PC-3 (cell line): ENCODE results near the gene FNIP1. TPM values are rescaled to one million over a fixed set of nuclear protein-coding genes. Genes with fewer than 3 reads are reported as not detected.

Source experiments
- ATAC-seq: fragments of 200-7000 bp; cut with Tn5 transposase; 2 replicates; pipeline ENCODE4 v1.9.1; 2020; ENCODE audit warnings: mild to moderate bottlenecking, moderate library complexity
- BruUV-seq: library from RNA; stranded (reverse); fragments of 400-500 nt; replicated peaks from 2 replicates; lab custom pipeline; 2021; lab: Mats Ljungman, UMichigan
- CTCF ChIA-PET: fragments of 300-600 bp; sonication (Branson Sonifier 250); formaldehyde crosslinking; loops from one replicate; lab custom pipeline; 2022; ENCODE audit warnings: antibody characterized with exemption; lab: Charles Lee
- POLR2A ChIA-PET: fragments of 300-600 bp; sonication (Branson Sonifier 250); formaldehyde crosslinking; loops from one replicate; lab custom pipeline; 2022; ENCODE audit warnings: antibody characterized with exemption; ENCODE audit not compliant: unreplicated experiment; lab: Charles Lee
- DNase-seq: peaks from one replicate; pipeline ENCODE4 v3.0.0-alpha.2; 2015
- H2AFZ ChIP-seq: fragments of 300-600 bp; sonication (generic); 2 replicates; pipeline ENCODE4 v1.6.0; 2016; ENCODE audit warnings: antibody characterized with exemption, low read length
- H3F3A ChIP-seq: fragments of 300-600 bp; sonication (generic); one replicate; pipeline ENCODE4 v1.6.0; 2017; ENCODE audit warnings: antibody characterized with exemption, low read length, control low read depth, mild to moderate bottlenecking; ENCODE audit not compliant: unreplicated experiment
- H3K27ac ChIP-seq: fragments of 300-600 bp; sonication (generic); 2 replicates; pipeline ENCODE4 v1.5.1; 2016; ENCODE audit warnings: mild to moderate bottlenecking, low read length
- H3K27me3 ChIP-seq: fragments of 300-600 bp; sonication (generic); 2 replicates; pipeline ENCODE4 v1.6.1; 2016; ENCODE audit warnings: low read length, mixed read lengths
- H3K36me3 ChIP-seq: fragments of 300-600 bp; sonication (generic); 2 replicates; pipeline ENCODE4 v1.6.1; 2016; ENCODE audit warnings: low read depth, mixed run types, low read length, mixed read lengths
- H3K4me1 ChIP-seq: fragments of 300-600 bp; sonication (generic); 2 replicates; pipeline ENCODE4 v1.5.1; 2016; ENCODE audit warnings: low read length; ENCODE audit not compliant: insufficient read depth
- H3K4me2 ChIP-seq: fragments of 300-600 bp; sonication (generic); 2 replicates; pipeline ENCODE4 v1.6.0; 2016; ENCODE audit warnings: low read length
- H3K4me3 ChIP-seq: fragments of 300-600 bp; sonication (generic); 2 replicates; pipeline ENCODE4 v1.5.1; 2016; ENCODE audit warnings: mild to moderate bottlenecking, low read length, mixed read lengths
- H3K79me2 ChIP-seq: fragments of 300-600 bp; sonication (generic); 2 replicates; pipeline ENCODE4 v1.6.1; 2017; ENCODE audit warnings: low read length, mixed read lengths
- H3K9ac ChIP-seq: fragments of 300-600 bp; sonication (generic); 2 replicates; pipeline ENCODE4 v1.6.0; 2016; ENCODE audit warnings: mild to moderate bottlenecking, low read length
- H3K9me2 ChIP-seq: fragments of 300-600 bp; sonication (generic); replicated peaks from 2 replicates; pipeline ENCODE4 v1.6.1; 2016; ENCODE audit warnings: mixed run types, low read length, mixed read lengths
- H3K9me3 ChIP-seq: fragments of 300-600 bp; sonication (generic); 2 replicates; pipeline ENCODE4 v1.6.1; 2016; ENCODE audit warnings: low read length, mixed read lengths
- H4K20me1 ChIP-seq: fragments of 300-600 bp; sonication (generic); 2 replicates; pipeline ENCODE4 v1.6.1; 2016; ENCODE audit warnings: low read length, mixed read lengths
- EZH2 ChIP-seq: fragments of 300-600 bp; sonication (generic); IDR thresholded peaks from one replicate; pipeline ENCODE4 v1.6.1; 2017; ENCODE audit warnings: antibody characterized with exemption, mild to moderate bottlenecking, low read length; ENCODE audit not compliant: unreplicated experiment
- EZH2phosphoT487 ChIP-seq: fragments of 300-600 bp; sonication (generic); IDR thresholded peaks from 2 replicates; pipeline ENCODE4 v1.6.1; 2018; ENCODE audit warnings: mild to moderate bottlenecking, antibody characterized with exemption, low read length, borderline replicate concordance
- intact Hi-C: fragments of 100-400 bp; cut with micrococcal nuclease; formaldehyde crosslinking; loops from 2 replicates; pipeline ENCODE4 v1.9.0; 2023
- total RNA-seq: library from RNA; depleted of rRNA; stranded (reverse); fragments of >200 nt; gene quantifications from 2 replicates; pipeline ENCODE4 v1.2.3, GENCODE V29; 2014
- TF ChIP-seq, protein P1 (sequence below): fragments of 300-600 bp; sonication (generic); conservative IDR thresholded peaks from 2 replicates; pipeline ENCODE4 v1.5.1; 2017; ENCODE audit warnings: antibody characterized with exemption, low read depth, mild to moderate bottlenecking, low read length

Gene FNIP1
- total RNA-seq, 1 experiment from 2014 or later, result 15.1 TPM

DNA sequence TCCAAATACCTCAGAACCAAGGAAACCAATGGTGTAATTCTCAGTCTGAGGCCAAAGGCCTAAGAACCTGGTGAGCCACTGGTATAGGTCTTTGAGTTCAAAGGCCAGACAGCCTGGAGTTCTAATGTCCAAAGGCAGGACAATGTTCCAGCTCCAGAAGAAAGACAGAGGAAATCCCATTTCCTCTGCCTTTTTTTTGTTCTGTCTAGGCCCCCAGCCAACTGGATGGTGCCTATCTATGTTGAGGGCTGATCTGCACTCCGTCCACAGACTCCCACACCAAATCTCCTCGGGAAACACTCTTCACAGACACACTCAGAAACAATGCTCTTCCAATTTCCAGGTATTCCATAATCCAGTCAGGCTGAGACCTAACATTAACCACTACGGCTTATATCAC lies 30.1 kb downstream of the FNIP1 start:
- intact Hi-C loops, result no loop called here
- Histone ChIP-seq H3K9ac (no peak overlapping the region), H4K20me1 (no peaks in the 10 kb centered on the region), H3K4me2 (no peak overlapping the region), H3K9me2 (no peaks in the 10 kb centered on the region), H2AFZ (no peak overlapping the region), H3K79me2 (peaks cover 82% of the 10 kb centered on the region), H3K27me3 (no peaks in the 10 kb centered on the region), H3K4me3 (no peak overlapping the region), H3K9me3 (no peaks in the 10 kb centered on the region), H3K36me3 (no peaks in the 10 kb centered on the region), H3K4me1 (no peaks in the 10 kb centered on the region), H3K27ac (no peak overlapping the region), H3F3A (no peaks in the 10 kb centered on the region)
- ATAC-seq (no peak), DNase-seq (no peak)
- no TSS peak for BruUV-seq
- ChIA-PET CTCF (no interaction called here), POLR2A (no interaction called here)
- TF ChIP-seq EZH2phosphoT487 (no peak), EZH2 (no peak)
- TF ChIP-seq, protein P1, sequence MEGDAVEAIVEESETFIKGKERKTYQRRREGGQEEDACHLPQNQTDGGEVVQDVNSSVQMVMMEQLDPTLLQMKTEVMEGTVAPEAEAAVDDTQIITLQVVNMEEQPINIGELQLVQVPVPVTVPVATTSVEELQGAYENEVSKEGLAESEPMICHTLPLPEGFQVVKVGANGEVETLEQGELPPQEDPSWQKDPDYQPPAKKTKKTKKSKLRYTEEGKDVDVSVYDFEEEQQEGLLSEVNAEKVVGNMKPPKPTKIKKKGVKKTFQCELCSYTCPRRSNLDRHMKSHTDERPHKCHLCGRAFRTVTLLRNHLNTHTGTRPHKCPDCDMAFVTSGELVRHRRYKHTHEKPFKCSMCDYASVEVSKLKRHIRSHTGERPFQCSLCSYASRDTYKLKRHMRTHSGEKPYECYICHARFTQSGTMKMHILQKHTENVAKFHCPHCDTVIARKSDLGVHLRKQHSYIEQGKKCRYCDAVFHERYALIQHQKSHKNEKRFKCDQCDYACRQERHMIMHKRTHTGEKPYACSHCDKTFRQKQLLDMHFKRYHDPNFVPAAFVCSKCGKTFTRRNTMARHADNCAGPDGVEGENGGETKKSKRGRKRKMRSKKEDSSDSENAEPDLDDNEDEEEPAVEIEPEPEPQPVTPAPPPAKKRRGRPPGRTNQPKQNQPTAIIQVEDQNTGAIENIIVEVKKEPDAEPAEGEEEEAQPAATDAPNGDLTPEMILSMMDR, result no peak

DNA sequence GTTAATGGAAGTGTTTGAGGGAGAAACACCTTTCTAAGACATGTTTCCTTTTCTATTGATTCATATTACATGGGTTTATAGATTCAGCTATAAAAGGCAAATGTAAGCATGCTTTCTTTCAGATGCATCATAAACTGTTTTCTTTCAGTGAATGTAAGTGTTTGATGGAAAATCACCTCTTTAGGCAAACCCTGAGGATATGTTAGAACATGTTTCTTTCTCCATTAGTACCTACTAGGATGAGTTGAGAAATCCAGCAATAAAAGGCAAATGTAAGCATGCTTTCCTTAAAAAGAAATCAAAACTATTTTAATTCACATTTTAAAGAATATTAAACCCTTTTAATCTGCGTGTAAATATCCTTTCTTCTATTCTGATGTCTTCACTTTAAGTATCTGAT lies 31.6 kb downstream of the FNIP1 start:
- Histone ChIP-seq H3K27me3 (no peaks in the 10 kb centered on the region), H3K4me3 (no peak overlapping the region), H3F3A (no peaks in the 10 kb centered on the region), H3K9ac (no peak overlapping the region), H3K9me2 (no peaks in the 10 kb centered on the region), H3K4me1 (no peaks in the 10 kb centered on the region), H3K27ac (no peak overlapping the region), H2AFZ (no peak overlapping the region), H4K20me1 (no peaks in the 10 kb centered on the region), H3K4me2 (no peak overlapping the region), H3K79me2 (peaks cover 82% of the 10 kb centered on the region), H3K36me3 (no peaks in the 10 kb centered on the region), H3K9me3 (no peaks in the 10 kb centered on the region)
- ChIA-PET CTCF (no interaction called here), POLR2A (no interaction called here)
- intact Hi-C loops, result no loop called here
- DNase-seq (no peak), ATAC-seq (no peak)
- BruUV-seq, result no TSS peak
- TF ChIP-seq EZH2phosphoT487 (no peak), EZH2 (no peak)
- TF ChIP-seq, protein P1, result no peak

DNA sequence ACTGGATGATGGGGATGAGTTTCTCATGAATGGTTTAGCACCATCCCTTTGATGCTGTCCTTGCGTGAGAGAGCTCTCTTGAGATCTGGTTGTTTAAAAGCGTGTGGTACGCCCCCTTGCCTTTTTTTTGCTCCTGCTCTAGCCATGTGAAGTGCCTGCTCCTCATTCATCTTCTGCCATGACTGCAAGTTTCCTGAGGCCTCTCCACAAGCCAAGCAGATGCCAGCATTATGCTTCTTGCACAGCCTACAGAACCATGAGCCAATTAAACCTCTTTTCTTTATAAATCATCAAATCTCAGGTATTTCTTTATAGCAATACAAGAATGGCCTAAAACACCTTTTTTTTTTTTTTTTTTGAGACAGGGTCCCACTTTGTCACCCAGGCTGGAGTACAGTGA lies 32.8 kb downstream of the FNIP1 start:
- Histone ChIP-seq H3K4me3 (no peak overlapping the region), H3K9me3 (no peaks in the 10 kb centered on the region), H3K27ac (no peak overlapping the region), H3K36me3 (no peaks in the 10 kb centered on the region), H3F3A (no peaks in the 10 kb centered on the region), H3K4me2 (no peak overlapping the region), H3K4me1 (no peaks in the 10 kb centered on the region), H4K20me1 (no peaks in the 10 kb centered on the region), H3K27me3 (no peaks in the 10 kb centered on the region), H3K79me2 (peaks cover 82% of the 10 kb centered on the region), H3K9ac (no peak overlapping the region), H3K9me2 (no peaks in the 10 kb centered on the region), H2AFZ (no peak overlapping the region)
- POLR2A ChIA-PET, result no interaction called here
- no peak for TF ChIP-seq EZH2
- TF ChIP-seq, protein P1, result no peak
- no peak for TF ChIP-seq EZH2phosphoT487
- no TSS peak for BruUV-seq
- intact Hi-C loops, result no loop called here
- CTCF ChIA-PET, result no interaction called here
- ATAC-seq, result no peak
- DNase-seq, result no peak
